ENCODE data around the gene OR4C45.
"Not testable (repeated sequence)": the region's sequence is repeated elsewhere in the genome, so short reads cannot be mapped to it uniquely, and the experiment has no call there.

The OR4C45 gene

DNA sequence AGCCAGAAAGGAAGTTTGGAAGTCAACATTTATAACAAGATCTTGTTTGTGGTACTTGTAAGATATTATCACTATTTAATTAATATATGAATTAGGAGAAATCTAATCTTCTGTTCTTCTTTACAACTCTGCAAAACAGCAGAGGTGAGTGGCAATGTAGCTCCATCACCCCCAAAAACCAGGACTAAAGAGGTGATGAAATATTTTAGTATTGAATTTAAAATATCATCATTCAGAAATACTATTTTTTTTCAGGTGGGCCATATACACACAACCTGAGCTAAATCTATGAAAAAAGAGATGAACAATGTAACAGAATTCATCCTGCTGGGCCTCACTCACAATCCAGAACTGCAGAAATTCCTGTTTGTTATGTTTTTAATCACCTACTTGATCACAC lies at the start of gene OR4C45:
Gene OR4C45, plus strand, starts transcription at position 301 of the 400 bp plus-strand sequence.
- H3K4me3 ChIP-seq (ENCODE audit: low read depth, low read length) = no peak within 1 kb of the TSS
- no peak for DNase-seq (ENCODE audit: low read depth)

DNA sequence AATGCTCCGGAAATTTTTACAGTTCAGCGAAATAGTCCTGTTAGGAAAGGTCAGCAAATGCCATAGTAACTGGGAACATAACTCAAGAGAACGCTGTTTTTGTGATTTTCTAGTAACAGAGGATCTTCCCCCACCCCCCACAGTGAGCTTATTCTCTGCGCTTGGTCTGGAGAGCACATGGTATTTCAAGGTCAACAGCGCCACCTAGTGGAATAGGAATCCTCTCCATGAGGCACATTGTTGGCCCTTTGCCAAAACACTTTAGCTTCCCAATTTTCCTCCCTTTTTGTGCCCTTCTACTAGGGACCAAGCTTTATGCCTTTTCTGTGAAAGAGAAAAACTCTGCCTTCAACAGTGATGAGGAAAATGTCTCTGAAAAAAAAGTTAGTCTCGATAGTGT lies 37.1 kb upstream of the OR4C45 start:
- peak; percentile 10 for DNase-seq (ENCODE audit: low read depth)
- H3K4me3 ChIP-seq (ENCODE audit: low read depth, low read length) = no peak overlapping the region

DNA sequence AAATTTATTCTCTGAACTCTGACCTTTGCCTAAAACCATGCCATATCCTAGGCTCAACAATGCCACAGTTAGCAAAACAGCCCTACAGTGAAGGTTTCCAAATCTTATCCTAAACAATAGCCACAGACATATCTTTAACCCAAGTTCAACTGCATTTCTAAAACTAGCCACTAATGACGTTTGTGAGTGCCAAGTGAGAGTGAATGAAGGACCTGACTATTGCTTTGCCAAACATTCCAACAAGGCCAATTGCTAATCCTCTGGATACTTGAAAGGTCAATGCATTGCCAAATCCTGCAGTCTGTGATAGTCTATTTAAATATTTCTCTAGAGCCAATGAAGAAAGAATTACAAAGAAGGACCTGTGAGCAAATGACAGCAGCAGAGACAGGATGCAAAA lies 2.5 kb upstream of the OR4C45 start:
- H3K4me3 ChIP-seq (ENCODE audit: low read depth, low read length) = no peak overlapping the region
- no peak for DNase-seq (ENCODE audit: low read depth)

DNA sequence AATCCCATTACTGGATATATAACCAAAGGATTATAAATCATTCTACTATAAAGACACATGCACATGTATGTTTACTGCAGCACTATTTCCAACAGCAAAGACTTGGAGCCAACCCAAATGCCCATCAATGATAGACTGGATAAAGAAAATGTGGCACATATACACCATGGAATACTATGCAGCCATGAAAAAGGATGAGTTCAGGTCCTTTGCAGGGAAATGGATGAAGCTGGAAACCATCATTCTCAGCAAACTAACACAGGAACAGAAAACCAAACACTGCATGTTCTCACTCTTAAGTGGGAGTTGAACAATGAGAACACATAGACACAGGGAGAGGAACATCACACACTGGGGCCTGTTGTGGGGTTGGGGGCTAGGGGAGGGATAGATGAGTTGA lies 3.6 kb downstream of the OR4C45 start:
- DNase-seq (ENCODE audit: low read depth); H3K4me3 ChIP-seq (ENCODE audit: low read depth, low read length): not testable (repeated sequence)

DNA sequence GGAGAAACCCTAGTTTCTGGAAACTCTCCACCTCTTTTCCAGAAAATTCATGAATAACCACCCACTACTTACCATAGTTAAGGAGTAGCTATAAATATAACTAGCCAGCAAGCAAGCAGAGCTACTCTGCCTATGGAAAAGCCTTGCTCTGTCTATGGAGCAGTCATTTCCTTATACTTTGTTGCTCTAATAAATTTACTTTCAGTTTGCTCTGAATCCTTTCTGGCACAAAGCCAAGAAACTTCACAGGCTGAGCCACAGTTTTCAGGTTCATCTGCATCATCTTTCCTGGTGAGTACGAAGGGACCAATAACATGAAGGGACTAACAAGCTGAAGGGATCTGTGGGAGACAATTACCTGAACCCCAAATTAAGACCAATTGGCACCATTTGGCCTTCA lies 4.6 kb downstream of the OR4C45 start:
- no peak overlapping the region for H3K4me3 ChIP-seq (ENCODE audit: low read depth, low read length)
- DNase-seq (ENCODE audit: low read depth) = no peak

DNA sequence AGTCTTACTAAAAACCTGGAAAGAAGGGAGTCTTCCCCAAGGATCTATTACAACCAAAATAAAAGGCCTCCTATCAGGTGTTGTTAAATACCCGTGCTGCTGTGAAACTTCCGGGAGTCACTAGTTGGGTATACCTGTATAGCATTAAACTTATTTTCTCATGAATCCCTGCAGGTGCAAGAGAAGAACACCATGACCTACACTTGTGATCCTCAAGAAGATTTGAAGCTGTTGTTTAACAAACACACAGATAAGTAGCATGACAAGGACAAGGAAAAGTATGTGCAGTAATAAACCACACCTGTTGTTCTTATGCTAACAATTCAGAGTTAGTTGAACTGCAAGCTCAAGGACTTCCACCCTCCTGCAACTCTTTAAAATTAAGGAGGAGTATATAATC lies 12.0 kb downstream of the OR4C45 start:
- no peak for DNase-seq (ENCODE audit: low read depth)
- no peak overlapping the region for H3K4me3 ChIP-seq (ENCODE audit: low read depth, low read length)

DNA sequence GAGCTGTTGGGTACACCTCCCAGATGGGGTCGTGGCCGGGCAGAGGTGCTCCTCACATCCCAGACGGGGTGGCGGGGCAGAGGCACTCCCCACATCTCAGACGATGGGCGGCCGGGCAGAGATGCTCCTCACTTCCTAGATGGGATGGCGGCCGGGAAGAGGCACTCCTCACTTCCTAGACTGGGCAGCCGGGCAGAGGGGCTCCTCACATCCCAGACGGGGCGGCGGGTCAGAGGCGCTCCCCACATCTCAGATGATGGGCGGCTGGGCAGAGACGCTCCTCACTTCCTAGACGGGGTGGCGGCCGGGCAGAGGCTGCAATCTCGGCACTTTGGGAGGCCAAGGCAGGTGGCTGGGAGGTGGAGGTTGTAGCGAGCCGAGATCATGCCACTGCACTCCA lies 30.4 kb downstream of the OR4C45 start:
- DNase-seq (ENCODE audit: low read depth); H3K4me3 ChIP-seq (ENCODE audit: low read depth, low read length): not testable (repeated sequence)

DNA sequence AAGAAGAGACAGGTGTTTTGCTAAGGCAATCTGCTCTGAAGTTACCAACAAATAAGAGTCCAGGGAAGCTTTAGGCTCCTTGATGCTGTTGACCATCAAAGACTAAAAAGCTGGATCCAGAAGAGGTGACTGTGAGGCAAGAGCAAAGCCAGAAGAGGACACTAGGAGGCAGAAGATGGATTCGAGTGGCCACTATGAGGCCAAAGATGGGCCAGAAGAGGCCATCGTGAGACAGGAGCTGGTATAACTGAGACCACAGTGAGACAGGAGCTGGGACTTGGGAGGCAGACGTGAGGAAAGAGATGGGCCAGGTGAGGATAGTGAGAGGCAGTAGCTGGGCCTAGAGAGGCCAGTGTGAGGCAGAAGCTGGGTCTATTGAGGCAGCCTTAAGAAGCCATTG lies 37.7 kb downstream of the OR4C45 start:
- H3K4me3 ChIP-seq (ENCODE audit: low read depth, low read length) = no peak overlapping the region
- no peak for DNase-seq (ENCODE audit: low read depth)

DNA sequence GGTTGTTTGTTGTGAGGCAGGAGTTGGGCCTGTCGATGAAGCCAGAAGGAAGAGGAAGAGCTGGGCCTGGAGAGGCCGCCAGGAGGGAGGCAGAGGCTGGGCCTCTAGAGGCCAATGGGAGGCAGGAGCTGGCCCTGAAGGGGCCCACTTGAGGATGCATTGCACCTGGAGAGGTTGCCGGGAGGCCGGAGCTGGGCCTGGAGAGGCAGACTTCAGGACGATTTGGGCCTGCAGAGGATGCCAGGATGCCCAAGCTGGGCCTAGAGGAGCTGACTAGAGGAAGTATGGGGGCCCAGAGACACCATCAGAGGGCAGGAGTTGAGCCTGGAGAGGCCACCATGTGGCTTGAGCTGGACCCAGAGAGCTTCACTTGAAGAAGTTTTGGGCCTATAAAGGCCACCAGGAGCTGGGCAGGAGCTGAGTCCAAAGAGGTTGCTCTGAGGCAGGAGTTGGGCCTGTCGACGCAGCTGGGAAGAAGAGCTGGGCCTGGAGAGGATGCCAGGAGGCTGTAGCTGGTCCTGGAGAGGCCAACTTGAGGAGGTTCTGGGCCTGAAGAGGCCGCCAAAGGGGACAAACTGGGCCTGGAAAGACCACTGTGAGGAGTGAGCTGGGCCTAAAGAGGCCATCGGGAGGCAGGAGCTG lies 39.0 kb downstream of the OR4C45 start:
- DNase-seq (ENCODE audit: low read depth) = no peak
- no peak overlapping the region for H3K4me3 ChIP-seq (ENCODE audit: low read depth, low read length)

DNA sequence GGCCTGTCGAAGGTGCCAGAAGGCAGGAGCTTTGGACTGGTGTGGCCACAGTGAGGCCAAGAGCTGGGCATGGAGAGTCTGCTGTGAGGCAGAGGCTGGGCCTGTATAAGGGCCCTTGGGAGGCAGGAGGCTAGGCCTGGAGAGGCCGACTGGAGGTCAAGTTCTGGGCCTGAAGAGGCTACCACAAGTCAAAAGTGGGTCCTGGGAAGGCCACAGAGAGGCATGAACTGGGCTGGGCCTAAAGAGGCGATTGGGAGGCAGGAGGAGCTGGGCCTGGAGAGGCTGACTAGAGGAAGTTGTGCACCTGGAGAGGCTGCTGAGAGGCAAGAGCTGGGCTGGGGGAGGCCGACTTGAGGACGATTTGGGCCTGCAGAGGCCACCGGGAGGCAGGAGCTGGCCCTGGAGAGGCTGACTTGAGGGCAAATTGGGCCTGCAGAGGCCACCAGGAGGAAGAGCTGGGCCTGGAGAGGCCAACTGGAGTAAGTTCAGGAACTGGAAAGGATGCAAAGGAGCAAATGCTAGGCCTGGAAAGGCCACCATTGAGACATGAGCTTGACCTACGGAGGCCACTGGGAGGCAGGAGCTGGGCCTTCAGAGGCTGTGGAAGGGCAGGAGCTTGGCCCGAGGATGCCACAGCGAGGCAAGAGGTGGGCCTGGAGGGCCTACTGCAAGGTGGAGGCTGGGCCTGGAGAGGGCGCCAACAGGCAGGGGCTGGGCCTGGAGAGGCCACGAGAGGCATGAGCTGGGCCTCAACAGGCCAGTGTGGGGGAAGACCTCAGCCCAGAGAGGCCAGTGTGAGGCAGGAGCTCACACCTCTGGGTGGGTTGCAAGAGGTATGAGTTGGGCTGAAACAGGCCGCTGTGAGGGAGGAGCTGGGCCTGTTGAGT lies 39.8 kb downstream of the OR4C45 start:
- DNase-seq (ENCODE audit: low read depth) = no peak
- no peak overlapping the region for H3K4me3 ChIP-seq (ENCODE audit: low read depth, low read length)

DNA sequence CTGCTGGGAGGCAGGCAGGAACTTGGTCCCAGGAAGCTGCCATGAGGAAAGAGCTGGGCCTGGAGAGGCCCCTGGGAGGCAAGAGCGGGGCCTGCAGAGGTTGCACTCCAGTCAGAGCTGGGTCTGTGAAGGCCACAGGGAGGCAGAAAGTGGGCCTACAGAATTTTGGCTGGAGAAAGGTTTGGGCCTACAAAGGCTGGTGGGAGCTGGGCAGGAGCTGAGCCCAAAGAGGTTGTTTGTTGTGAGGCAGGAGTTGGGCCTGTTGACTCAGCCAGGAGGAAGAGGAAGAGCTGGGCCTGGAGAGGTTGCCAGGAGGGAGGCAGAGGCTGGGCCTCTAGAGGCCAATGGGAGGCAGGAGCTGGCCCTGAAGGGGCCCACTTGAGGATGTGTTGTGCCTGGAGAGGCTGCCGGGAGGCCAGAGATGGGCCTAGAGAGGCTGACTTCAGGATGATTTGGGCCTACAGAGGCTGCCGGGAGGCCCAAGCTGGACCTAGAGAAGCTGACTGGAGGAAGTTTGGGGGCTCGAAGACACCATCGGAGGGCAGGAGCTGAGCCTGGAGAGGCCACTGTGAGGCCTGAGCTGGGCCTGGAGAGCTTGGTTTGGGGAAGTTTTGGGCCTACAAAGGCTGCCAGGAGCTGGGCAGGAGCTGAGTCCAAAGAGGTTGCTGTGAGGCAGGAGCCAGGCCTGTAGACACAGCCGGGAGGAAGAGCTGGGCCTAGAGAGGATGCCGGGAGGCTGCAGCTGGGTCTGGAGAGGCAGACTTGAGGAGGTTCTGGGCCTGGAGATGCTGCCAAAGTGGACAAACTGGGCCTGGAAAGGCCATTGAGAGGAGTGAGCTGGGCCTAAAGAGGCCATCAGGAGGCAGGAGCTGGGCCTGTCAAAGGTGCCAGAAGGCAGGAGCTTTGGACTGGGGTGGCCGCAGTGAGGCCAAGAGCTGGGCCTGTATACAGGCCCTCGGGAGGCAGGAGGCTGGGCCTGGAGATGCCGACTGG lies 40.7 kb downstream of the OR4C45 start:
- no peak for DNase-seq (ENCODE audit: low read depth)
- no peak overlapping the region for H3K4me3 ChIP-seq (ENCODE audit: low read depth, low read length)

DNA sequence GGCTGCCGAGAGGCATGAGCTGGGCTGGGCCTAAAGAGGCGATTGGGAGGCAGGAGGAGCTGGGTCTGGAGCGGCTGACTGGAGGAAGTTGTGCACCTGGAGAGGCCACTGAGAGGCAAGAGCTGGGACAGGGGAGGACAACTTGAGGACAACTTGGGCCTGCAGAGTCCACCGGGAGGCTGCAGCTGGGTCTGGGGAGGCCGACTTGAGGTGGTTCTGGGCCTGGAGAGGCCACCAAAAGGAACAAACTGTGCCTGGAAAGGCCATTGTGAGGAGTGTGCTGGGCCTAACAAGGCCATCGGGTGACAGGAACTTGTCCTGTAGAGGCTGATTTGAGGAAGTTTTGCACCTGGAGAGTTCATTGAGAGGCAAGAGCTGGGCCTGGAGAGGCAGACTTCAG lies 41.5 kb downstream of the OR4C45 start:
- no peak overlapping the region for H3K4me3 ChIP-seq (ENCODE audit: low read depth, low read length)
- DNase-seq (ENCODE audit: low read depth) = no peak

DNA sequence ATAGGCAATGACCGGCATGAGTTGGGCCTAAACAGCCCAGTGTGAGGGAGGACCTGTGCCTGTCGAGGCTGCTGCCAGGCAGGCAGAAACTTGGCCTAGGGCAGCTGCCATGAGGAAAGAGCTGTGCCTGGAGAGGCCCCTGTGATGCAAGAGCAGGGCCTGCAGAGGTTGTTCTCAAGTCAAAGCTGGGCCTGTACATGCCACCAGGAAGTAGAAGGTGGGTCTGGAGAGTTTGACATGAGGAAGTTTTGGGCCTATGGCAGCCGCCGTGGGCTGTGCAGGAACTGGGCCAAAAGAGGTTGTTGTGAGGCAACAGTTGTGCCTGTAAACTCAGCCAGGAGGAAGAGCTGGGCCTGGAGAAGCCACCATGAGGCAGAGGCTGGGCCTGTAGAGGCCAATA lies 43.2 kb downstream of the OR4C45 start:
- no peak for DNase-seq (ENCODE audit: low read depth)
- H3K4me3 ChIP-seq (ENCODE audit: low read depth, low read length) = no peak overlapping the region

DNA sequence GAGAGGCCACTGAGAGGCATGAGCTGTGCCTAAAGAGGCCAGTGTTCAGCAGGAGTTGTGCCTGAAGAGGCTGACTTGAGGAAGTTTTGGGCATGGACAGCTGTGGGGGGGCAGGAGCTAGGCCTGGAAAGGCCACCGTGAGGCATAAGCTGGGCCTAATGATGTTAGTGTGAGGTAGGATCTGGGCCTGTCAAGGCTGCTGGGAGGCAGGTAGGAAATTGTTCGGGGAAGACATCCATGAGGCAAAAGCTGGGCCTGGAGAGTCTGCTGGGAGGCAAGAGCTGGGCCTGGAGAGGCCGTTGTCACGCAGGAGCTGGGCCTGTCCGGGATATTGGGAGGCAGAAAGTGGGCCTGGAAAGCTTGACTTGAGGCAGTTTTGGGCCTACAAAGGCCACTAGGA lies 44.9 kb downstream of the OR4C45 start:
- no peak for DNase-seq (ENCODE audit: low read depth)
- no peak overlapping the region for H3K4me3 ChIP-seq (ENCODE audit: low read depth, low read length)

DNA sequence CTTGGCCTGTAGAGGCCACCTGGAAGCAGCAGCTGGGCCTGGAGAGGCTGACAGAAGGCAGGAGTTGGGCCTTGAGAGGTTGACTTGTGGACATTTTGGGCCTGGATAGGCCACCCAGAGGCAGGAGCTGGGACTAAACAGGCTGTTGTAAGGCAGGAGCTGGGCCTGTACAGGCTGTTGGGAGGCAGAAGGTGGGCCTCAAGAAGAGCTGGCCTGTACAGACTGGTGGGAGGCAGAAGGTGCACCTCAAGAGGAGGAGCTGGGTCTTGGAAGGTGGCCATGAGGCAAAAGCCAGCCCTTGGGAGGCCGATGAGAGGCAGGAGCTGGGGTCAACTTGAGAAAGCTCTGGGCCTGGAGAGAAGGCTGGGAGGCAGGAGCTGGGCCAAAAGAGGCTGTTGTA lies 45.3 kb downstream of the OR4C45 start:
- H3K4me3 ChIP-seq (ENCODE audit: low read depth, low read length) = no peak overlapping the region
- no peak for DNase-seq (ENCODE audit: low read depth)

DNA sequence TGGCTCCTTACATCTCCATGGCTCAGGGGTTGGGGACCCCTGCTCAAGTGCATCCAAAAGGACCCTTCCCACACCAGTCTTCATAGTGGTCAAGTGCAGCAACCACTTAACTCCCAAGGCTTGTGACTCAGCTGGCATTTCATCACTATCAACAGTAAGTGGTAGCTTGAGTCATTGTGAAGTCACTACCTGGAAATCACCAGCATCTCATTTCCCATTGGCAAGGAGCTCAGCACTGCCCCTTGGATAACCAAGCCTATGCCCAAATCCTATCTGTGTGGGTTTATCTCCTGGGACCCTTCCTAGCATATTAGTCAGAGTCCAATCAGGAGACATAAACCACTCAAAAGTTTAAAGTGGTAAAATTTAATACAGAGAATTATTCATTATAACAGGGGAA lies 46.3 kb downstream of the OR4C45 start:
- not testable (repeated sequence) for H3K4me3 ChIP-seq (ENCODE audit: low read depth, low read length); DNase-seq (ENCODE audit: low read depth)

DNA sequence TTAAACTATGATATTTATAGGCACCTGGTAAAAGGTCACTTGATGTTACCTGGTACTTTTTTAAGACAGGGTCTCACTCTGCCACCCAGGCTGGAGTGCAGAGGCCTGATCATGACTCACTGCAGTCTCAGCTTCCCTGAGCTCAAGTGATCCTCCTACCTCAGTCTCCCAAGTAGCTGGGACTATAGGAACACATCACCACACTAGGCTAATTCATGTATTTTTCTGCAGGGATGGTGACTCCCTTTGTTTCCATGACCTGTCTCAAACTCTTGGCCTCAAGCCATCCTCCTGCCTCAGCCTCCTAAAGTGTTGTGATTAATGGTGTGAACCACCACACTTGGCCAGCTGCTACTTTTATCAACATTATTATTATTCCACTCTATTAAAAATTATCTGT lies 47.6 kb downstream of the OR4C45 start:
- no peak overlapping the region for H3K4me3 ChIP-seq (ENCODE audit: low read depth, low read length)
- no peak for DNase-seq (ENCODE audit: low read depth)

Measured in skeletal muscle cell (primary cell).